A204.1 (cell line): ENCODE data around the gene HIPK4.

Experiments used
- FAIRE-seq: peaks from 2 replicates; lab custom pipeline; 2012; peaks lifted over from hg19 to GRCh38; lab: Jason Lieb, UNC

Gene HIPK4

DNA sequence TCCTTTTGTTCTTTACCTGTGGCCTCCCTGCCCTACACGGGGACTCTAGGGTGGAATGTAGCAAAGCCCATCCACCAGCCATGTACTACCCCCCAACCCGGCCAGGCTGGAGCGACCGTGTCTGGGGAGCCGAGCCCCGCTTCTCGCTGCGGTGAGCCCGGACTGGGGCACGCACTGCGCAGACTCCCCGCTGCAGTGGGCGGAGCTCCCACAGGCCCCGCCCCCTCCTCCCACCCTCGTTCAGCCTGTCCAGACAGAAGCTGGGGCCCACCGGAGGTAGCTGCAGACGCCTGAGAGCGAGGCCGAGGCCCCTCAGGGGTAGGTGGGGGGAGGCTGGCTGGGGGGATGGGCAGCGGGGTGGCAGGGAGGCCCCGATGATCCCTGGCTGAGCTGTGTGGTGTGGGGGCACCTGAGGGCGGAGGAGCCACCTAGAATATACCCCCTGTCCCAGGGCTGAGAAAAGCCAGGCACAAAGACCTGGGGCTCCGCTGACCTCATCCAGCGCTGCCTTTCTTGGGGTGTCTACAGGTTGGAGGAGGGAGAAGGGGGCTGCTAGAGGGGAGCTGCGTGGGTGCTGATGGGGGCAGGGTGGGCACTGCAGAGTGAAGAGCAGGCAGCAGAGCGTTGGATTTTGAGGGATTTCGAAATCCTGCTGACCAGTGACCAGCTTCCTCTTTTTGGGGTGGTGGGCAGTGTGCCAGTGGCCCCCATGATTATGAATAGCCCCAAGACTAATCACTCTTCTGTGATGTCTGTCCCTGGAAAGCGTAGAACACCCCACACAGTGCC lies 24.2 kb downstream of the HIPK4 start:
- FAIRE-seq = no peak

DNA sequence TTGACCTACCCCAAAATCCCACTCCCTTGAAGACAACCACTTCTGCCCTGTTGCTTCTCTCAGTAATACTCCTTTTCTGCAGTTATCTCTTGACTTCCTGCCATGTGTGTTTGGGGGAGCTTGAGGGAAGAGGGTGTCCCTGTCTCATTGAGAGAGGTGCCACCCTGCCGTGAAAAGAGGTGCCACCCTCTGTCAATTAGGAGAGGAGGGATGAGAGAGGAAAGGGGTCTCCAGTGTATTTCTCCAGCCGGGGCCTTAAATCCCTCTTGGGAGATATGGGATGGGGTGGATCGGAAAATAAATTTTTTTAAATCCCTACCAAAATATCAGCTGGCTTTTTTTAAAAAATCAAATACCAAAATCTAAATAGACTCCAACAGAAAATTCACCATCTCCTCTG lies 25.0 kb downstream of the HIPK4 start:
- no peak for FAIRE-seq

DNA sequence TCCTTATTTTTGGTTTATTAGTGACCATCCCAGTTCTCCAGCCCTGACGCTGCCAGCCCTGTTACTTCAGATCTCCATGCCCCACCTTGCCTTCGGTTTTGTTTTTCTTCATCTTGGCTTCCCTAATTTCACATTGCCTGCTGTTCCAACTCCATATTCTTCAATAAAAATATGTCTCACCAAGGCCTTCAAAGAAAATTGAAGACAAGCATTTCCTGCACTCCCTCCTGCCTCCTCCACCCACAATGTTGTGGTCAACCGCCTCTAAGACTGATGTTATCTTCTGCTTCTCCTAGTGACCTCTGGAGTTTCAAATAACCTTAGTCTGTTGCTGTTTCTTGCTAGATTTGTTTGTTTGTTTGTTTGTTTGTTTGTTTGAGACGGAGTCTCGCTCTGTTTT lies 26.9 kb downstream of the HIPK4 start:
- no peak for FAIRE-seq

DNA sequence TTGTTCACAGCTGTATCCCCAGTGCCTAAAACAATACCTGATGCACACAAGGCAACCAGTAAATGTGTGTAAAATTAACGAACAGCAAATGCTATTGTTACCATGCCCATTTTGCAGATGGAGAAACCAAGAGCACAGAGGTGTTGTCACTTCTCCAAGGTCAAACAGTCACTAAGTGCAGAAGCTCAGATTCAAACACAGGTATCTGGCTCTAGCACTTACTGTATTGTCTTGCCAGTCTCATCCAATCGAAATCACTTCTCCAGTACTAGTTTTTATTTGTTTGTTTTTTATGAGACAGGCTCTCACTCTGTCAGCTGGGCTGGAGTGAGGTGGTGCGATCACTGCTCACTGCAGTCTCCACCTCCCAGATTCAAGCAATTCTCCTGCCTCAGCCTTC lies 27.8 kb downstream of the HIPK4 start:
- FAIRE-seq = no peak

DNA sequence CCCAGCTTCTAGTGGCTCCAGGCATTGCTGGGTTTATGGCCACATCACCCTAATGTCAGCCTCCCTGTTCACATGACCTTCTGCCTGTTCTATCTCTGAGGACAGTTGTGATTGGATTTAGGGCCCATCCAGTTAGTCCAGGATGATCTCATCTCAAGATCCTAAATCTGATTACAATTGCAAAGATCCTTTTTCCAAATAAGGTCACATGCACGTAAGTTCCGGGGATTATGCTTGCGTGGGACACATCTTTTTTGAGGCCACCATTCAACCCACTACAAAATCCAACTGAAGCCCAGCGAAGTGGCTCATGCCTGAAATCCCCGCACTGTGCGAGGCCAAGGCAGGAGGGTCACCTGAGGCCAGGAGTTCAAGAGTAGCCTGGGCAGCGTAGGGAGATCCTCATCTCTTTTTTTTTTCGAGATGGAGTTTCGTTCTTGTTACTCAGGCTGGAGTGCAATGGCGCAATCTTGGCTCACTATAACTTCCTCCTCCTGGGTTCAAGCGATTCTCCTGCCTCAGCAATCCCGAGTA lies 29.2 kb downstream of the HIPK4 start:
- no peak for FAIRE-seq

DNA sequence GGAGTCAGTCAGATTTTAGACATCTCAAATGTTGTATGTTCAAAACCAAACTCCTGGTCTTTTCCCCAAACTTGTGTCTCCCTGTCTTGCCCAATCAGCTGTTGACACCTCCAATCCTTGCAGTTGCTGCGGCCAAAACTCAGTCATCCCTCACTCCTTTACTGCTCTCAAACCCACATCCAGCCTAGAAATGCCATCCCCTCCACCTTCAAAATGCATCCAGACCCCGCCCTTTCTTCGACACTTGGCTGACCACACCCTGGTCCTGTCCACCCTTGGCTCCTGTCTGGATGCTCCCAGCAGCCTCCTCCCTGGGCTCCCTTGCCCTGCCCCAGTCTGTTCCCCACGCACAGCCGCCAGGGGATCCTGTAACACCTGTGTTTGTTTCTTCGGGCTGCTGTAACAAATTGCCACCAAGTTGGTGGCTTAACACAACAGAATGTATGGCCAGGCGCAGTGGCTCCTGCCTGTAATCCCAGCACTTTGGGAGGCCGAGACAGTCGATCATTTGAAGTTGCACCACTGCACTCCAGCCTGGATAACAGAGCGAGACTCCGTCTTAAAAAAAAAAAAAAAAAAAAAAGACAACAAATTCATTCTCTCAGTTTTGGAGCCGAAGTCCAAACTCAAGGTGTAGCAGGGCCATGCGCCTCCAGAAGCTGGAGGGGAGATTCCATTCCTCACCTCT lies 29.8 kb downstream of the HIPK4 start:
- no peak for FAIRE-seq

DNA sequence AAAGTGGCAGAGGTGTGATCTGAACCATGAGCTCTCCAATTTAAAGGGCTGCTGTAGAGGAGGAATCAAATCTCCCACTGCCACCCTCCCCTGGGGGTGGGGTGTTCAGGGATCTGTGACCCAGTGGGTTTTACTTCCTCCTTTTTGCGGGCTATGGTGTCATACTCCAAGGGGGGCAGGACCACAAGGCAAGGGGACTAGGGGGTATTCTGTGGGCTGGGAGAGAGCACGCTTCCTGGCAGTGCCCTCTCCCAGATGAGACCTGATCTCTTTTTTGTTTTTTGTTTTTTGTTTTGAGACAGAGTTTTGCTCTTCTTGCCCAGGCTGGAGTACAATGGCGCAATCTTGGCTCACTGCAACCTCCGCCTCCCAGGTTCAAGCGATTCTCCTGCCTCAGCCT lies 31.2 kb downstream of the HIPK4 start:
- no peak for FAIRE-seq

DNA sequence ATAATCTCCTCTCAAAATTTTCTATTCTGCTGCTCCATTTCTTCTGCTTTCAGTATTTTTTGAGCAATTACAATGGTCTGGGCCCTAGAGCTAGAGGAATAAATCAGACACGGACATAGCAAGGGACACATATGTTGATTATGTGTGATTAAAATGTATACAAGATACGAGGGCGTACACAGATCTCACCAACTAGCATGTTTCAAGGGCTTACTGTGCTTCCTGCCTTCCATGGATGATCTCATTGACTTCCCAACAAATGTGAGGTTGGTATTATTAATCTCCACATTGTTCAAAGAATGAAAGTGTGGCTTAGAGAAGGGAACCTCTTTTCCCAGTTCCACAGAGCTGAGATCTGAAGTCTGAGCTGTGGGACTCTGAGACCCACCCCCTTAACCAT lies 32.3 kb downstream of the HIPK4 start:
- no peak for FAIRE-seq

DNA sequence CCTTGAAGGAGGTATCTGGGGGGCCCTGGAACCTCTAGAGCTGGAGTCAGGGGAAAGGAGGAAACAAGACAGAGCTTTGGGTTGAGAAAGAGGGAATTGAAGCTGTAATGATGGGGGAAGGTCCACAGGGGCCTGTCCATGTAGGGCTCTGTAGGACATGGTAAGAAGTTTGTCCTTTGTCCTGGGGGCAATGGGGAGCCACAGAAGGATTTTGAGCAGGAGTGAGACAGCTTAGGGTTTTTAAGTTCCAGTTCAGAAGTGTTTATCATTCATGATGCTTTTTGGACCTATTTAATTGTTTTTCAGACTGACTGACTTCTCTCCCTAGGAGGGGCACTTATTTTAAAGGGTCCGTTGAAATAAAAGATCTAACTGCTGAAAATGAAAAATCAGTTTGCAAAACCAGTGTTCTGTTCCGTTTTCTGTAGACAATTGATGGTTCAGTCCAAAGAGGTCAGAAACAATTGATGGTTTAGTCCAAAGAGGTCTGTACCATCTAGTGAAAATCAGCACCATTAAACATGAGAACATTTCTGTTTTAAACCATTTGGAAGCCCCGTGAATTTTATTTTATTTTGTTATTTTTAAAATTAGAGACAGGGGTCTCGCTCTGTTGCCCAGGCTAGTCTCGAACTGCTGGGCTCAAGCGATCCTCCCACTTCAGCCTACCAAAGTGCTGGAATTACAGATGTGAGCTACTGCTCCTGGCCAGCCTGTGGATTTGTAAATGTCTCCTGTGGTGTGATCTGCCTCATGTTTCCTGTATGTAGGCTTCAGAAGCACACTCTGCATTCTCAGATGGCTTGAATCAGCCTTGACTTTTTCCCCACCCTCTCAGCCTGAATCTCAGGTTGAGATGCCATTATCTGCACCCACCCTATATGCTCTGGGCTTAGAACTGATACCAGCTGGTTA lies 33.0 kb downstream of the HIPK4 start:
- FAIRE-seq = no peak

DNA sequence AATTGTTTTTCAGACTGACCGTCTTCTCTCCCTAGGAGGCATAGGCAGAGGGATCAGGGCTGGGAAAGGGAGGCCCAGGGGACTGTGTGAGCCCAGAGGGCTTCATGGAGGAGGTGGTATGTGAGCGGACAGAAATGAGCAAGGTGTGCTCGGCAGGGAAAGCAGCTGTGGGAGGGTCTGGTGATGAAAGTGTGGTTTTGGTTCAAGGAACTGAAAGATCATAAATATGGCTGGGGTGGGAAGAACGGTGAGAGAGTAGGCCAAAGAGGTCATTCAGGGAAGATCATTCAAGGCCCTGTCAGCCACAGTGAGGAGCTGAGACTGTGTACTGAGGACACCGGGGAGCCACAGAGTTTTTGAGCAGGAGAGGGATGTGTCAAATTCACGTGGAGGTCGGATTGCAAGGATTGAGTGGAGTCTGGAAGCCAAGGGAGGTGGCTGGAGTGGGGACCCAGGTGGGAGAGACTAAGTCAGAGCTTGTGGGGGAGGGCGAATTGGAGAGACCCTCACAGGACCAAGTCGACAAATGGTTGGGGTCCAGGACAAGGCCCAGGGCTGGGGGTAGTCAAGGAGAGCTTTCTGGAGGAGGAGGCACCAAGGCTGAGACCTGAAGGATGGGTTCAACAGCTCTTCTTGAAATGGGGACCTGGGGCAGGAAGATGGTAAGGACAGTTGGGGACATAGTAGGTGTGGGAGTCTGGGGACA lies 33.9 kb downstream of the HIPK4 start:
- FAIRE-seq = no peak

DNA sequence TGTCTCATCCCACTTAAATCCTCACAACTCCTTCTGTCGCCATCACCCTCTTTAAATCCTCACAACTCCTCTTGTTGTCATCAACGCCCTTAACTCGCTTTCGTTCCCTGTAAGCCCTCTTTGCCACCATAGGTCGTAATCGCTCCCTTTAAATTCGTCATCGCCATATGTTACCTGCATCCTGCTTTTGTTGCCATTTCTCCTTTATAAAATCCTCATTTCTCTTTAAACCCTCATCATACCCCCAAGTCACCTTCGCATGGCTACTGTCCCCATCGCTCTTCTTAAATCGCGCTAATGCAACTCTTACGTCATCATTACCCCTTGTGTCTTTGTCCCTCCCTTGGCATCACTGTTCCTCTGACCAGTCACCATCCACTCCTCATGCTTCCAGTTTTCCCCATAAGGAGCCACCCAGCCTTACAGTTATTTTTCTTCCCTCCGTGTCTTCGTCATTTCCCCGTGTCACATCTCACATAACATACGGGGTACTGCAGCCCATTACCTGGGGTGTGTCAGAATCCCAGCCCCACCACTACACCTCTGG lies 40.9 kb downstream of the HIPK4 start:
- FAIRE-seq = no peak

DNA sequence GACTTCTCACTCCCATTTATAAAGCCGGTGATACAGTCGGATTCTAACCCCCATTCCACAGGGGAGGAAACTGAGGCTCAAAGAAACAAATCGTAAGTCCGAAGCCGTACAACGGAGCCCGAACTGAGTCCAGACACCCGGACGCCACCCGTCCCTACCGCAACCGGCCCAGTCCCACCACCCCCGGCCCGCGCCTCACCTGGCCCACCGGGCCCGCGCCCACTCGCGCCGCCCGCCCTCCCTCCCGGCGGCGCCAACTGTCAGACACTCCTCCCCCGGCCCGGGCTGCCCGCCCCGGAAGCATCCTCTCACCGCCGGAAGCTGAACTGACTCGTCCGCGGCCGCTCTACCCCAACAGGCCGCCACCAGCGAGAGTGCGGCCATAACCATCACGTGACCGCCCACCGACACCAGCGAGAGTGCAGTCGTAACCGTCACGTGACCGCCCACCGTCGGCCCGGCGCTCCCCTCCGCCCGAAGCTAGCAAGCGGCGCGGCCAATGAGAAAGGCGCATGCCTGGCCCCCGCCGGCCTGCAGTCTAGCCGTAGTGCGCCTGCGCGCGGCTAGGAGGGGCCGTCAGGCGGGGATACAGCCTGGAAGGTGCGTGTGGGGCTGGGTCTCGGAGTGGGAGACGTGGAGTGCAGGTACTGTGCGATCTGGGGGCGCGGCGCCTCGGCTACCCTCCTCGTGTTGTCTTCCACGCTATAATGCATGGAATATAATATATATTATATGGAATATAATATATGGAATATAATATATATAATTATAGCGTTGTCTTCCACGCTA lies 41.7 kb downstream of the HIPK4 start, which contains the start of the genes C19orf47 and PLD3:
TSS of gene C19orf47 (minus strand) at position 273 of the 789 bp plus-strand sequence. CDS start 6,540 bp downstream, outside the sequence.
TSS of gene PLD3 (plus strand) at position 571 of the 789 bp plus-strand sequence. CDS start 17,789 bp downstream, outside the sequence.
- FAIRE-seq = peak; percentile 92

DNA sequence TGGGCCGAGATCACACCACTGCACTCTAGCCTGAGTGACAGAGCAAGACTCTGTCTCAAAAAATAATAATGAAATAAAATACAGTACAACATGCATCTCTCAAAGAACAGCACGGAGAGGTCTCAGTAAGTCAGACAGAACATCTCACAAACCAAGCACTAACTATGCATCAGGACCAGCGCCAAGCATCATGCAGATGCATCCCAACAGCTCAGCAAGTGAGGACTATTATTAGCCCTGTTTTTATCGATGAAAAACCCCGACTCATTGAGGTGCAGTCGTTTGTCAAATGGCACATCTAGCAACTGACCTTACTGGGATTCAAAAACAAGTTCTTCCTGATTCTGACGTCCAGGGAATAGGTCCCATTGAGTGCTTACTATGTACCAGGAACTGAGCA lies 45.6 kb downstream of the HIPK4 start:
- FAIRE-seq = no peak

DNA sequence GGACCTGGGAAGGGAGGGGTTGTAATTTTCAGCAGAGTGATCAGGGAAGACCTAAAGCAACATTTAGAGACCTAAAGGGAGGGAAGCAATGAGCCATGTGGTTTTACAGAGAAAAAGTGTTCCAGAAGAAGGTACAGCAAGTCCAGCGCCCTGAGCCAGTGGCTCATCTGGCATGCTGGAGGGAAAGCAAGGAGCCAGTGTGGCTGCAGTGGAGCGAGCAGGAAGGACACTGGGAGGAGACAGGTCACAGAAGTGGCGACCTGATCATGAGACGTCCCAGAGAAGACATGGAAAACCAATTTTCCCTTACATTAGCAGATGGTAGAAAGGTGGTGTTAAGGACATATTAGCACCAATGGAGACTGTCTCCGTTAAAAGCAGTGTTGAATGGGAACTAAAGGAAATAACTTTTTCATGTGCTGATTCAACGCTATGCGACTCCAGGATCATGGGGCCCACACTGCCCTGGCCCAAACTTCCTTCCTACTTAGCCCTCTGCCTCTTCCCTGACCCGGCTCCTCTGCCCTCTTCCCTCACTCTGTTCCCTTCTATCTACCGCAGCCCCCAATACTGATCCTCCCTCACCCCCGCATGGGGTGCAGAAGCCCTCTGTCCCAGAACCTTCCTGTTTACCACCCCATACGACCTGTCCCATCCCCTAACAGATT lies 47.2 kb downstream of the HIPK4 start:
- FAIRE-seq = no peak

DNA sequence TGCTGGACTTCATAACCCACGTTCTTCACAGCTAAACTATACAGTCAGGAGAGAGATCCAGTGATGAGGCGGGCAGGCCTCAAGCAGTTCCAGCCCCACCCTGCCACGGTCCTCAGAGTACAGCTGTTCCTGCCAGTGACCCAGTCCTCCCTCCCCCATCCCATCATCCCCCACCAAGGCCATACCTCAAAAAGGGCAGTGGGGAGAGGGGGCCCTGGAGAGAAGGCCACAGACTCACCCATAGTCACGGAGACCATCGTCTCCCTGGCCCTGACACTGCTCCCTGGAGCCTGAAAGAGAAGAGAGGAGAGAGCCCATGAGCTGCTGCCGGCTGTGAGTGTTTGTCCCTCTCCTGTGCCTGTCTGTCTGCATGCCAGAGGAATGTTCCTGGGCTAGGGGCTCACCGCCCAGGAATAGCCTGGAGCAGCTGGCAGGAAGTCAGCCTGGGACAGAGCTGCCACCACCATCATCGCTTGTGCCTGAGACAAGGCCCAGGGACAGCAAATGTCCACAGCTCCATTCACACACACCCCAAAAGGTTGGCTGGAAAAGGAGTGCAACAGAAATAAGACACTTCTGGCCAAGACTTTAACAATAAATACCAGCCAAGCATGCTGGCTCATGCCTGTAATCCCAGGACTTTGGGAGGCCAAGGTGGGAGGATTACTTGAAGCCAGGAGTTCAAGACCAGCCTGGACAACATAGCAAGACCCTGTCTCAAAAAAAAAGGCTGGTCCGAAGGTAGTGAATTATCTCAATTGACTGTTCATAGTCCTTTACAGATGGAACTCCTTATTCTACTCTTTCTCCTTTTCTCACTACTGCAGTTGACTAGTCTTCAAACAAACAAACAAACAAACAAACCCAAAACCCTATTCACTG lies 48.1 kb downstream of the HIPK4 start:
- no peak for FAIRE-seq

DNA sequence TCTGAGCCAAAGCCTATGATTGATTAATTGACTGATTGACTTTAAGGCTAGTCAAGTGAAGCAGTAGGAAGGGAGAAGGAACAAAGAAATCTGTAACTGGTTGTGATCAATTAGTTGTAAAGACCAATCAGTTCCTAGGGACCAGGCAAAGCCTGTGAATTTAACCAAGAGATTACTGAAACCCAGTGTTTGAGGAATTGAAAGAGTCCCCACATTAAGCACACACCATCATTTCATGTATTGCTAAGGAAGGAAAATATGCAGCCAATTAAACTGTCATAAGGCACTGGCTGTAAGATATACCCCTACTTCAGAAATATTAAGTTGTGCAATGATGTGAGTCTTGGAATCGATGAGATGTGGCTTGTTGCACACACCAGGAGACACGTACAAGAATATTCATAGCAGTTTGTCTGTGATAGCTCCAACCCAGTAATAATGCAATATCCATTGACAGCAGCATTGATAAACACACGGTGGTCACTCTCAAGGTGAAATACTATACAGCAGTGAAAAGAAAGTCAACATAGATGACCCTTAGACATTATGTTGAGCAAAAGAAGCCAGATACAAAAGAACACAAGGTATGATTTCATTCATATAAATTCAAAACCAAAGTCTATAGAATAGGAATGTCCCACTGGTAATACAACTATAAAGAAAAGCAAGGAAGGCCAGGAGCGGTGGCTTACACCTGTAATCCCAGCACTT lies 50.8 kb downstream of the HIPK4 start:
- FAIRE-seq = no peak

DNA sequence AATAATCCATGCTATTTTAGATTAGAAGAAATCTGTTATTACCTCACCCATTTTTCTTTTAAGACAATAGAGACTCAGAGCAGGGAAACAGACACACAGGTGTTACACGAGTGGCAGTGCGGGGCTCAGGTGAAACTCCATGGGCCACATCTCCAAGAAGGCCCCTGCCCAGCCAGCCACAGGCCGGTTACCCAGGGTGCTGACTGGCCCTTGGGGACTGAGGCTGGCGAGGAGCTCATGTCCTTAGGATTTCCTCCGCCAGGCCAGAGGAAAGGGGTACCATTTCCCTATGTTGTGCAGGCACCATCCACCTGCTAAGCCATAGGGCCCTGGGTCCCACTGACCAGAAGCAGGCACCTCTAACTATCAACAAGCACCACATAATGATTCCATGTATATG lies 52.4 kb downstream of the HIPK4 start:
- FAIRE-seq = no peak

DNA sequence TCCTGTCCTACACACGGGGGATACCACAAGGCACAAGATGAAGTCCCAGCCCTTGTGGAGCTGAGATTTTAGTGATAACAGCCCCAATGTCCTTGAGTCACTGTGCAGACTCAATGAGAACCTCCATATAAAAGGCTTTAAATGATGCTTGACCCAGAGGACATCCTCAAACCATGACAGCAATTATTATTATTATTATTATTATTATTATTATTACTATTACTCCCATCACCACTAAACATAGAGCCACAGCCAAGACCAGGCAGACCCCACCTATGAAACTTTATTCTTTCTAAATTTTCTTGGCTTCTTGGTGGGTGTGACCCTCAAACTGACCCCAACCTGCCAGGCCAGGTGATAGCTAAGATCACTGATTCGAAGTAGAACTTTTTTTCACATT lies 52.9 kb downstream of the HIPK4 start:
- FAIRE-seq = no peak

DNA sequence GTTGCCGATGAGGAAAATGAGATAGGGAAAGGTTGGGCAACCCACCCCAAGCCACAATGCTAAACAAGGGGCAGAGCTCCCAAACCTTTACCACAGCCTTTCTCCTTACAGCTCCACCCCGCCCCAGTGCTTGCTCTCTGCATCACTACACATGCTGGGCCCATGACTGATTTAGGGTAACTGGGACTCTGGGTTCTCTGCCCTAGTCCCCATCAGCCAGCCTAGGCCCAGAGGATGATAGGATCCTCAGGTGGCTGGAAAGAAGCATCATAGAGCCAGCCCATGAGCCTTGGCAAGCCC lies 53.4 kb downstream of the HIPK4 start:
- FAIRE-seq = no peak
